PFSK-1 (cell line): ENCODE results near the gene OTOP2.

Experiments
- FOXP2 ChIP-seq: optimal IDR thresholded peaks from 2 replicates; pipeline ENCODE3; 2011; ENCODE audit warnings: borderline replicate concordance, control low read depth, inconsistent platforms; ENCODE audit not compliant: insufficient read depth; ENCODE audit errors: extremely low read length, extremely low read depth
- POLR2AphosphoS5 ChIP-seq: IDR thresholded peaks from 2 replicates; pipeline ENCODE4 v1.6.1; 2012; ENCODE audit warnings: low read depth, mild to moderate bottlenecking, control low read depth, low read length, moderate library complexity
- SIN3A ChIP-seq: IDR thresholded peaks from 2 replicates; pipeline ENCODE4 v1.6.1; 2012; ENCODE audit warnings: mild to moderate bottlenecking, low read length, moderate library complexity, borderline replicate concordance; ENCODE audit not compliant: insufficient read depth
- TAF1 ChIP-seq: IDR thresholded peaks from 2 replicates; pipeline ENCODE4 v1.6.1; 2012; ENCODE audit warnings: low read length, control low read depth, borderline replicate concordance; ENCODE audit not compliant: insufficient read depth
- TF ChIP-seq, protein P1 (sequence below), 2 experiments: IDR thresholded peaks; 2 replicates each; pipeline versions ENCODE4 v1.6.1 to v1.8.0; 2011 to 2012; ENCODE audit warnings: low read depth in 2 of 2, low read length in 2 of 2, control low read depth in 1 of 2, inconsistent platforms in 1 of 2, mild to moderate bottlenecking in 1 of 2, moderate library complexity in 1 of 2; ENCODE audit not compliant: insufficient read depth in 1 of 2

DNA sequence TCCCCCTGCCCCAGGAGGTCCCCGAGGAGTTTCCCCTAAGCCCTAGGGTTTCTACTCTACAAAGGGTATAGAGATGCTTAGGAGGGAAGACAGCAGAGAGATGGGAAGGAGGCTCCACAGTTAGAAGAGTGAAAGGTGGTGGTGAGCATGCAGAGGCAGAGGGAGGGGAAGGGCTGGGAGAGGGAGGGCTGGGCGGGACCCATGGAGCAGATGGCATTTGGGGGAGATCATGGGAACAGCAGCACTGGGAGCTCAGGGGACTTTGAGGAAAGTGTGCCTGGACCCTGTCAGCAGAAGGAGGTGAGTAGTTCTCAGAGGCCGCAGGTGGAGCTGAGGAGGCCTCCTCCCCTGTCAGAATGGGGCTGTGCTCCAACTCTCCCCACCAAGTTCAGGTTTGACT lies 11.0 kb downstream of the OTOP2 start:
- TF ChIP-seq POLR2AphosphoS5 (no peak), TAF1 (no peak), SIN3A (no peak), FOXP2 (no peak)
- TF ChIP-seq, protein P1, sequence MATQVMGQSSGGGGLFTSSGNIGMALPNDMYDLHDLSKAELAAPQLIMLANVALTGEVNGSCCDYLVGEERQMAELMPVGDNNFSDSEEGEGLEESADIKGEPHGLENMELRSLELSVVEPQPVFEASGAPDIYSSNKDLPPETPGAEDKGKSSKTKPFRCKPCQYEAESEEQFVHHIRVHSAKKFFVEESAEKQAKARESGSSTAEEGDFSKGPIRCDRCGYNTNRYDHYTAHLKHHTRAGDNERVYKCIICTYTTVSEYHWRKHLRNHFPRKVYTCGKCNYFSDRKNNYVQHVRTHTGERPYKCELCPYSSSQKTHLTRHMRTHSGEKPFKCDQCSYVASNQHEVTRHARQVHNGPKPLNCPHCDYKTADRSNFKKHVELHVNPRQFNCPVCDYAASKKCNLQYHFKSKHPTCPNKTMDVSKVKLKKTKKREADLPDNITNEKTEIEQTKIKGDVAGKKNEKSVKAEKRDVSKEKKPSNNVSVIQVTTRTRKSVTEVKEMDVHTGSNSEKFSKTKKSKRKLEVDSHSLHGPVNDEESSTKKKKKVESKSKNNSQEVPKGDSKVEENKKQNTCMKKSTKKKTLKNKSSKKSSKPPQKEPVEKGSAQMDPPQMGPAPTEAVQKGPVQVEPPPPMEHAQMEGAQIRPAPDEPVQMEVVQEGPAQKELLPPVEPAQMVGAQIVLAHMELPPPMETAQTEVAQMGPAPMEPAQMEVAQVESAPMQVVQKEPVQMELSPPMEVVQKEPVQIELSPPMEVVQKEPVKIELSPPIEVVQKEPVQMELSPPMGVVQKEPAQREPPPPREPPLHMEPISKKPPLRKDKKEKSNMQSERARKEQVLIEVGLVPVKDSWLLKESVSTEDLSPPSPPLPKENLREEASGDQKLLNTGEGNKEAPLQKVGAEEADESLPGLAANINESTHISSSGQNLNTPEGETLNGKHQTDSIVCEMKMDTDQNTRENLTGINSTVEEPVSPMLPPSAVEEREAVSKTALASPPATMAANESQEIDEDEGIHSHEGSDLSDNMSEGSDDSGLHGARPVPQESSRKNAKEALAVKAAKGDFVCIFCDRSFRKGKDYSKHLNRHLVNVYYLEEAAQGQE (IDR thresholded peaks at IDR 0.05; ENCODE audit: insufficient read depth in 1 of 2, low read depth in 2 of 2, low read length in 2 of 2) = no peak
